GM18511 (cell line): ENCODE measurements around the gene WLS.
A peak's percentile ranks its signal among the peaks of the same experiment; 100 is the strongest.

Experiments
- ATAC-seq: cut with Tn5 transposase; IDR thresholded peaks from one replicate; pipeline ENCODE4 v1.9.1; 2021; ENCODE audit warnings: mild to moderate bottlenecking, moderate library complexity; ENCODE audit not compliant: unreplicated experiment

Gene WLS

DNA sequence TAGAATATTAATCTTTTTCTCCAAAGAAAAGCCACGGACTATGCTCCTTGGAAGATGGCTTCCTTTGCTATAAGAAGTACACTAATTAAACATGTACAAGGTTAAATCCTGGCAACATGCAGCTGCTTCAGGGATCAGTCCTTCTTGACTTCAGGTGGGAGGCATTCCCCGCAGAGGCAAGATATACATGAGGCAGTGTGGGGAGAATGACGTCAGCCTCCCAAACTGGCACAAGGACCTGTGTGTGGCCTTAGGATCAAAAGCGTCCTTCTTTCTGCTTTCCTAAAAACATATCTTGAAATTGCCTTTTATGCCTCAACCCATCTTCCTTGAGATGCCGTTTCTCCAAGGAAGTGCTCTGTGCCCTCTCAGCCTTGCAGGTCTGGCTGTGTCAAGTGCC, 90.3 kb downstream of the WLS start:
- ATAC-seq: no peak

GRCh38 chr1:68141071-68142021, 91.0 kb downstream of the WLS start:
- no peak for ATAC-seq

- no peak for ATAC-seq
Observed at GRCh38 chr1:68140536-68140935, 91.8 kb downstream of the WLS start.

GRCh38 chr1:68136187-68136586, 96.1 kb downstream of the WLS start:
- ATAC-seq: no peak

DNA sequence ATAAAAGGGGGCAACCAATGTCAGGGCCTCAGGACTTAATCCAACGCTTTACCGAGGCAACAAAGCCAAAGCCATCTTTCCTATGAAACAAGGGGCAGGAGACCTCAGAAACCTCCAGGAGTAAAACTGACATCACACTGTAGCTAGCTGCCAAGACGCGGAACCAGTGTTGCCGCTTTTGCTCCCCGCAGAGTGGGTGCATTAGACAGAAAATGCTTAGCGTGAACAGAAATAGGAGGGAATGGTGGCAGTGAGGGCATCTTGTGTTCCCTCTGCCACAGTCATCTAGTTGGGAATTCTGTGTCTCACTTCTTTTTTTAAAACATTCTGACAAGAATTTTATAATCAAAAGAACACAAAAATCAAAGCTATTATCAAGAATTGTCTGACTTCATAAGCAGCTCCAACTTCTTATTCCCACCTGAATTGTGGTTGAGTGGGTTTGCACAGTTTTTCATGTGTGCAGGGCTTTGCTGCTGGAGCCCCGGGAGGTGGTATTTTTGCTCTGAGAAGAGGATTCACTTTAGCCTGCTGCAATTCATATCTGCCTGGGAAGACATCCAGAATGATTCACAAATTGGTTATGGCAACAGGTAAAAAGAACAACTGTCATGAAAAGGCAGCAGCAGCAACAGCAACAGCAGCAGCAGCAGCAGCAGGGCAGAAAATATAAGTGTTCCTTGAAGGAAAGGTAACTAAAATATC, 99.7 kb downstream of the WLS start:
- ATAC-seq: no peak

GRCh38 chr1:68131261-68131660, 101.1 kb downstream of the WLS start:
- no peak for ATAC-seq

DNA sequence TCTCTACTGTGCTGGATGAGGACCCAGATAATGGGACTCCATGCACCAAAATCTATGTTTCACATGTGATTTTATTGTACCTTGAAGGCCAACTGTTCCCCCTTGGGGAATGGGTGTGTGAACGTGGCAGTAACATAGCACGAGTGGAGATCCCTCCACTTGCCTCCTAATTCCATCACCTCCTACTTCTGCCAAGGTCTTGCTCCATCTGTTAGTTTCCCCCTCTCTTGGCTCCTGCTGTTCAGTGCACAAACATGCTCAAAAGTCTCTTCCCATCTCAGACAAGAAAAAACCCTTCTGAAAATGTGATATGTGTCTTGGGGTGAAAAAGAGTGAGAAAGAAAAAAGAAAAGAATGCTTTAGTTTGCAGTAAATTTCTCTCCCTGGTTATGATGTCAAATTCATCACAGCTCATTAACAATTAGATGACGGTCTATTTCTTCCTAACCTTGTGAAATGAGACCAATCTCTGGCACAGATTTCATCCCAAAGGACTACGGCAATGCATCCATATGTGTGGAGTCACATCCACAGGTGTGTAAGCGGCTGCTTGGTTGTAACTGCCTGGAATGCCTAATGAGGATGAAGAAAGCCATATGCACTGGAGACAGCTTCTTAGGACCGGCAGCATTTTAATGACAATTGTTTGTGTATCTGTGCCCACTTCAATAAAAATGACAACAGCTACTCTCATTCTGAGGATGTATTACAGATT, 102.6 kb downstream of the WLS start:
- no peak for ATAC-seq

DNA sequence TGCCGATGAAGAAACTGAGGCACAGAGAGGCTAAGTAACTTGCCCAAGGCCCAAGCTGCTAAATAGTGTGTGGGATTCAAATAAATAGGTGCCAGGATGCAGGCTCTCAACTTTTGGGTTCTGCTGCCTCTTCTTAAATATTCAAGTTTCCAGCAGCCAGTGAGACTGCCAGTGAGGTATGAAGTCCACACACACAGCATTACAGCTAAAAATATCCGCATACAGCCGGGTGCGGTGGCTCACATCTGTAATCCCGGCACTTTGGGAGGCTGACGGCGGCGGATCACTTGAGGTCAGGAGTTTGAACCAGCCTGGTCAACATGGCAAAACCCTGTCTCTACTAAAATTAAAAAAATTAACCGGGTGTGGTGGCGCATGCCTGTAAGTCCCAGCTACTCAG, 103.5 kb downstream of the WLS start:
- no peak for ATAC-seq

GRCh38 chr1:68128157-68128556, 104.2 kb downstream of the WLS start:
- ATAC-seq: peak; percentile 74

GRCh38 chr1:68121536-68121935, 110.8 kb downstream of the WLS start:
- no peak for ATAC-seq

DNA sequence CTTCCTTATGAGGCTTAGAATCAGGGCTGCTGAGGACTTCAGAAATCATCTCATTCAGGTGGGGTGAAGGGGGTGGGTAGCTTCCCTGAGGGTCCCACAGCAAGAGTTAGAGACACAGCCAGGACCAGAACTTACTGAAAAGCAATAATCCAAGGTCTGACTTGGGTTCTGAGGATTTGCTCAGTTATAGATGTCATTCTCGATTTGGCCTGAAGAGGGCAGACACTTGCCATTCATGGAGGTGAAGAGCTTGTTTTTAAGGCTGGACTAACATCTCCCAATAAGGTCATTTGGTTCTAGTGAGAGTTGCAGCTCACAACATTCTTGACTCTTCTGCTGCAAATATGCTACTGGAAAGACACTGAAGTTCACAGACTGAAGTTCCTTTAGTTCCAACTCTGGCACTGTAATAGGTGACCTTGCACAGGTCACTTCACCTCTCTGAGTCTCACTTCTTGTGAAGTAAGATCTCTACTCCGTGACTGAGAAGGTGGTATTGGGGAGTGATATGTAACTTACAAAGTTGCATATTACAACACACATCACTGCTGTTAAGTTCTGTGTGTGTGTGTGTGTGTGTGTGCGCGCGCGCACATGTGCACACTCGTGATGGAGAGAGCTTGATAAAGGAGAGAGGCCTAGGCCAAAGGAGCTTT, 112.1 kb downstream of the WLS start:
- ATAC-seq: peak; percentile 81

GRCh38 chr1:68119445-68119844, 112.9 kb downstream of the WLS start:
- ATAC-seq: no peak

GRCh38 chr1:68117416-68117815, 114.9 kb downstream of the WLS start:
- no peak for ATAC-seq

DNA sequence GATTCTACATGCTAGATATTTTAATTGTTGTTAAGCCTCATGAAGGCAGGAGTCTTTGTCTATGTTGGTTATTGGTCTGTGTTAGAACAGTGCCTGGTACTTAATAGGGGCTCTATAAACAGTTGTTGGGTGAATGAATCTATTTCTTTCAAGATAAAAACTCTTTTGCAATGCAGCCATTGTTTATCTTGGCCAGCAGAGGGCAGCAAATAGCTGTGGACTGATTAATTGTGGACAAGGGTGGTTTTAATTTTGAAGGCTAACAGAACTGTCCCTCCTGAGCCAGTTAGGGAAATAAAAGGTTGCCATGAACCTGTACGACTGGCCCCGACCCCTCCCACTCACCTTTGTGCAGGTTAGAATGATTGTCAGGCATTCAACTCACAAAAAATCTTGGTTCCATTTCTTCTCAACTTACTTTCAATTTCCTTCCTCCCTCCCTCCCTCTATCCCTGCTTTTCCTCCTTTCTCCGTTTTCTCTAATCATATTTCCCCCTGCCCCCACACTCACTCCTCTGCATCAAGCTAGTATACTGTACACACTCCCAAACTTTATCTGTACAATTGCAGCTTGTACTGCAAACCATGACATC, 115.6 kb downstream of the WLS start:
- peak; percentile 40 for ATAC-seq

DNA sequence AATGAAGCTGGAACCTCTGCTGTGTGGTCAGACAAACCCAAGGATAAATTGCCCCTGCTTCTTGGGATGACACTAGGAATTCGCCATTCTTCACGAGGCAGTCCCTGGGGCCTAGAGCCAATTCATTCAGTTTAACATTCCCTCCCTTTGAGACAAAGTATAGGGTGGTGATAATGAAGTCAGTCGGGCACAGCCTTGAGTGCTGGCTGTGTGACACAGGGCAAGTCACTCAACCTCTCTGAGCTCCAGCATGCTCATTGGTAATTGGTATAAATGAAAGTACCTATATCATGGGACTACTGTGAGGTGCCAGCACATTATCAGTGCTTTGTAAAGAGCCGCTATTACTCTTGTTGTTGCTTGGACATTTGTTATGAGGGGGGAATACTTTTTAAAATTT, 117.0 kb downstream of the WLS start:
- no peak for ATAC-seq

DNA sequence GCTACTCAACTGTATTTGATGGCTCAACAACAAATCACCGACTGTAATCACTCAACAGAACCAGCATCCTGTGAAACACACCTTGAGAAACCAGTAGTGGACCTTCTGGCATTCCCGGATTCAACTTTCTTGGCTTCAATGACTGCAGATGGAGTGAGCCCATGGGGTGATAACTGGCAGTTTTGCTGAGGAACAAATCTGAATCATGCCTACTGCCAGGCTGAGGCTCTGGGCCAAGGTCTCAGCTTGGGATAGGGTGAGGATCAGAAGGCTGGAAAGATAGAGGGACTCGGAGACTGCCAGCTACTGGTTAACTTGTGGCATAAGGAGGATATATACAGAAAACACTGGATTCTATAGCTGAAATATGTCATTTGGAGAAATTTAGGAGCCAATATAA, 118.4 kb downstream of the WLS start:
- no peak for ATAC-seq

DNA sequence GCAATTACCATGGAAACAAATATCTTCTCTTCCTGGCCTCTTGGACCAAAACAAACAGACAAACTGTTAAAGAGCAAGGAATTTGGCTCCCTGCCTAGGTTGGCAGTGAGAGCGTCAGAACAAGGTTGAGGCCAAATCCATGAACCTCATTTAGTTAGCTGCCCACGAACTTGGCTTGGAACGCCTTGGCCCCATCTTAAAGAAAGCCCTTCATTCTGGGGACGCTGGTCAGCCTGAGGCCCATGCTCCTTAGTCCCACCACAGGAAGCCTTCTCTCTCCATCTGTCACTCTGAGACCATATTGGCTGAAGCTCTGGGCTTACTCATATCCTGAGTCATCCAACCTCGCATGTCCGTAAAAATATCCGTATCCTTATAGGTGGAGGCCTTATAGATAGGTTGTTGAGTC, 119.5 kb downstream of the WLS start:
- no peak for ATAC-seq

- ATAC-seq: no peak
Observed at GRCh38 chr1:68111519-68112436, 120.5 kb downstream of the WLS start.

DNA sequence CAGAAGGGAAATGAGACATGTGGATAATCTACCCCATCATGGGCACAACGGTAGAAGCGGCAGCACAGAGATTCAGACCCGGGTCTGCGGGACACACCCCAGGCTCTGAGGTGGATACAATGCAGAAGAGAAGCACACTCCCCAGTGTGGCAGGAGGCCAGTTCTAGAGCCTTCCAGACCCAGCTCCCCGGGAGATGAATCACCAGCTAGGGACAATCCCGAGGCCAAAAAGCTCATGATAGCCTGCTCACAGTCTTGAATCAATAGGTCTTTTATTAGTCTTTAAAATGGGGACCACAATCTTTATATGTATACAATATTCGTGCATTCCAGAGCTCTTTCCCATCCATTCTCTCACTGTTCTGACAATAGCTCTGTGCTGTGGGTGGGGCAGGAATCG, 124.6 kb downstream of the WLS start:
- no peak for ATAC-seq
